ENCODE results near the gene SLC2A6.
A peak's percentile ranks its signal among the peaks of the same experiment; 100 is the strongest.

The SLC2A6 gene

GRCh38 chr9:133478851-133479711 lies at the start of gene SLC2A6:
Gene SLC2A6, minus strand, starts transcription at chr9:133479099. Its CDS starts 40 bp downstream, at chr9:133479059.
- H3K79me2 ChIP-seq (ENCODE audit: low read length): no peaks in the 10 kb centered on the region
- peak within 1 kb of the TSS; percentile 69 for H2AFZ ChIP-seq (ENCODE audit: low read length)
- H3K4me2 ChIP-seq (ENCODE audit: low read depth, low read length): peak within 1 kb of the TSS; percentile 90
- no peak within 1 kb of the TSS for H3K27ac ChIP-seq (ENCODE audit: low read length)
- peak within 1 kb of the TSS; percentile 24; the same call in 1 of the 2 replicates for H3K9ac ChIP-seq (ENCODE audit: low read length)
- peak; percentile 81 for DNase-seq
- peak within 1 kb of the TSS; percentile 56 for H3K4me3 ChIP-seq (ENCODE audit: low read length)
- no peak for TF ChIP-seq EZH2 (optimal IDR thresholded peaks at IDR 0.05; ENCODE audit: low read depth, low read length)
- TF ChIP-seq EZH2phosphoT487 (IDR thresholded peaks at IDR 0.05; ENCODE audit: low read length): no peak
- TF ChIP-seq CTCF (IDR thresholded peaks at IDR 0.05; ENCODE audit: low read length): no peak
- no peaks in the 10 kb centered on the region for H3K9me2 ChIP-seq (replicated peaks; ENCODE audit: insufficient read depth, low read length)
- H4K20me1 ChIP-seq (ENCODE audit: insufficient read depth, low read length): no peaks in the 10 kb centered on the region
- H3F3A ChIP-seq (ENCODE audit: insufficient read depth, low read length): no peaks in the 10 kb centered on the region
- no peaks in the 10 kb centered on the region for H3K36me3 ChIP-seq (replicated peaks; ENCODE audit: insufficient read depth, low read length)
- peaks cover 11% of the 10 kb centered on the region for H3K4me1 ChIP-seq (ENCODE audit: low read length)
- H3K9me3 ChIP-seq (replicated peaks; ENCODE audit: insufficient read depth, low read length): no peaks in the 10 kb centered on the region
- H3K27me3 ChIP-seq (replicated peaks; ENCODE audit: insufficient read depth, low read length): peaks cover 41% of the 10 kb centered on the region

GRCh38 chr9:133528001-133528875 lies 49.3 kb upstream of the SLC2A6 start:
- Histone ChIP-seq H3K79me2 (ENCODE audit: low read length) (no peaks in the 10 kb centered on the region), H3K9me2 (replicated peaks; ENCODE audit: insufficient read depth, low read length) (no peaks in the 10 kb centered on the region), H3K4me2 (ENCODE audit: low read depth, low read length) (no peak overlapping the region), H4K20me1 (ENCODE audit: insufficient read depth, low read length) (no peaks in the 10 kb centered on the region), H3F3A (ENCODE audit: insufficient read depth, low read length) (no peaks in the 10 kb centered on the region), H2AFZ (ENCODE audit: low read length) (no peak overlapping the region), H3K27me3 (replicated peaks; ENCODE audit: insufficient read depth, low read length) (peaks cover 96% of the 10 kb centered on the region), H3K36me3 (replicated peaks; ENCODE audit: insufficient read depth, low read length) (no peaks in the 10 kb centered on the region), H3K27ac (ENCODE audit: low read length) (no peak overlapping the region), H3K9me3 (replicated peaks; ENCODE audit: insufficient read depth, low read length) (no peaks in the 10 kb centered on the region), H3K4me1 (ENCODE audit: low read length) (no peaks in the 10 kb centered on the region), H3K4me3 (ENCODE audit: low read length) (no peak overlapping the region), H3K9ac (ENCODE audit: low read length) (no peak overlapping the region)
- no peak for DNase-seq
- TF ChIP-seq CTCF (IDR thresholded peaks at IDR 0.05; ENCODE audit: low read length) (no peak), EZH2 (optimal IDR thresholded peaks at IDR 0.05; ENCODE audit: low read depth, low read length) (no peak), EZH2phosphoT487 (IDR thresholded peaks at IDR 0.05; ENCODE audit: low read length) (no peak)

GRCh38 chr9:133527444-133527920 lies 48.6 kb upstream of the SLC2A6 start:
- Histone ChIP-seq H3K9me2 (replicated peaks; ENCODE audit: insufficient read depth, low read length) (no peaks in the 10 kb centered on the region), H3K9ac (ENCODE audit: low read length) (no peak overlapping the region), H3K9me3 (replicated peaks; ENCODE audit: insufficient read depth, low read length) (no peaks in the 10 kb centered on the region), H4K20me1 (ENCODE audit: insufficient read depth, low read length) (no peaks in the 10 kb centered on the region), H3K27me3 (replicated peaks; ENCODE audit: insufficient read depth, low read length) (peaks cover 96% of the 10 kb centered on the region), H3K4me3 (ENCODE audit: low read length) (no peak overlapping the region), H3F3A (ENCODE audit: insufficient read depth, low read length) (no peaks in the 10 kb centered on the region), H3K36me3 (replicated peaks; ENCODE audit: insufficient read depth, low read length) (no peaks in the 10 kb centered on the region), H3K27ac (ENCODE audit: low read length) (no peak overlapping the region), H2AFZ (ENCODE audit: low read length) (no peak overlapping the region), H3K4me1 (ENCODE audit: low read length) (no peaks in the 10 kb centered on the region), H3K79me2 (ENCODE audit: low read length) (no peaks in the 10 kb centered on the region), H3K4me2 (ENCODE audit: low read depth, low read length) (no peak overlapping the region)
- DNase-seq: no peak
- TF ChIP-seq CTCF (IDR thresholded peaks at IDR 0.05; ENCODE audit: low read length): no peak
- TF ChIP-seq EZH2phosphoT487 (IDR thresholded peaks at IDR 0.05; ENCODE audit: low read length): no peak
- TF ChIP-seq EZH2 (optimal IDR thresholded peaks at IDR 0.05; ENCODE audit: low read depth, low read length): no peak

All from MM.1S (cell line).